GM12891 (cell line): ENCODE results near the gene NPPC.
"Not testable (repeated sequence)": the region's sequence is repeated elsewhere in the genome, so short reads cannot be mapped to it uniquely, and the experiment has no call there.

Source experiments
- DNase-seq: peaks from one replicate; pipeline ENCODE4 v3.0.0; 2011; ENCODE audit warnings: low spot score; ENCODE audit not compliant: insufficient read length
- FAIRE-seq: peaks from 2 replicates; lab custom pipeline; 2011; peaks lifted over from hg19 to GRCh38; lab: Jason Lieb, UNC
- PAX5 ChIP-seq: IDR thresholded peaks from 2 replicates; pipeline ENCODE4 v1.6.1; 2011; ENCODE audit warnings: low read length, moderate library complexity, mild to moderate bottlenecking; ENCODE audit not compliant: insufficient read depth, severe bottlenecking
- POLR2A ChIP-seq: IDR thresholded peaks from 2 replicates; pipeline ENCODE4 v1.6.1; 2011; ENCODE audit warnings: low read depth, low read length, control low read depth
- POLR2AphosphoS5 ChIP-seq: IDR thresholded peaks from 2 replicates; pipeline ENCODE4 v1.6.1; 2011; ENCODE audit warnings: low read depth, low read length, control low read depth
- POU2F2 ChIP-seq: IDR thresholded peaks from 2 replicates; pipeline ENCODE4 v1.6.1; 2011; ENCODE audit warnings: low read depth, mild to moderate bottlenecking, control low read depth, low read length, moderate library complexity
- SPI1 ChIP-seq: IDR thresholded peaks from 2 replicates; pipeline ENCODE4 v1.6.1; 2011; ENCODE audit warnings: low read depth, low read length, control low read depth
- TAF1 ChIP-seq: IDR thresholded peaks from 2 replicates; pipeline ENCODE4 v1.6.1; 2011; ENCODE audit warnings: low read depth, low read length, control low read depth

Gene NPPC

DNA sequence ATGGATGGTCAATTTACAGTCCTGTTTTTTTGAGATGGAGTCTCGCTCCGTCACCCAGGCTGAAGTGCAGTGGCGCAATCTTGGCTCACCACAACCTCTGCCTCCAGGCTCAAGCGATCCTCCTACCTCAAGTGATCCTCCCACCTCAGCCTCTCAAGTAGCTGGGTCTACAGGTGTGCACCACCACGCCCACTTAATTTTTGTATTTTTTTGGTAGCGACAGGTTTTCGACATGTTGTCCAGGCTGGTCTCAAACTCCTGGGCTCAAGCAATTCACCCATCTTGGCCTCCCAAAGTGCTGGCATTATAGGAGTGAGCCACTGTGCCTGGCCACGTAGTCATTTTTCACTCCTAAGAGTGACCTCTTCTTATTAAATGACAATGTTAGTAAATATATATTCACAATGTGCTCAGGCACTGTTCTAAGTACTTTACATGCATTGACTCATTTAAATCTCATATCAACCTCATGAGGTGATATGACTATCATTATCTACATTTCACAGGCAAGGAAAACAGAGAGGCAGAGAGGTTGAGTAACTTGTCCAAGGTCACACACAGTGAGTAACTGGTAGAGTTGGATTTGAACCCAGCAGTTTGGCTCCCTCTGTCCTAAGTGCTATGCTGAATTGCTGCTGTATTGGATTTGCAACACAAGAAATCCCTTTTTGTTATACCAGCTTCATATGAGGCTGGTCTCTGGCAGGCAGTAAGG lies 29.7 kb upstream of the NPPC start:
- TF ChIP-seq POU2F2 (no peak), PAX5 (no peak)
- no peak for DNase-seq
- no peak for FAIRE-seq

DNA sequence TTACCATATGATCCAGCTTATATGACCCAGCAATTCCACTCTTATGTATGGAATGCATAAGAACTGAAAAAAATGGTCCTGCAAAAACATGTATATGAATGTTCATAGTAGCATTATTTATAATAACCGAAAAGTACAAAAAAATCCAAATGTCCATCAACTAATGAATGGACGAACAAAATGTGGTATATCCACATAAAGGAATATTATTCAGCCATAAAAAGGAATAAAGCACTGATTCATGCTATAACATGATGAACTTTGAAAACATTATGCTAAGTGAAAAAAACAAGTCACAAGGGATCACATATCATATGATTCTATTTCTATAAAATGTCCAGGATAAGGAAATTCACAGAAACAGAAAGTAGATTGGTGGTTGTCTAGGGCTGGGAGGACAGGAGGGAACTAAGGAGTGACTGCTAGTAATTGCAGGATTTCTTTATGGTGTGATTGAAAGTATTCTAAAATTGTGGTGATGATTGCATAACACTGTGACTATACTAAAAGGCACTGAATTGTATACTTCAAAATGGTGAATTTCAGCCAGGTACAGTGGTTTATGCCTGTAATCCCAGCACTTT lies 25.3 kb upstream of the NPPC start:
- FAIRE-seq (no peak), DNase-seq (no peak)
- TF ChIP-seq SPI1 (no peak), POLR2AphosphoS5 (no peak), POU2F2 (no peak), PAX5 (no peak), TAF1 (no peak), POLR2A (no peak)

GRCh38 chr2:231947694-231948093 lies 21.5 kb upstream of the NPPC start:
- TF ChIP-seq PAX5 = no peak
- TF ChIP-seq POLR2AphosphoS5 = no peak
- TF ChIP-seq SPI1 = no peak
- TF ChIP-seq POLR2A = no peak
- no peak for TF ChIP-seq POU2F2
- no peak for TF ChIP-seq TAF1
- DNase-seq = no peak
- no peak for FAIRE-seq

DNA sequence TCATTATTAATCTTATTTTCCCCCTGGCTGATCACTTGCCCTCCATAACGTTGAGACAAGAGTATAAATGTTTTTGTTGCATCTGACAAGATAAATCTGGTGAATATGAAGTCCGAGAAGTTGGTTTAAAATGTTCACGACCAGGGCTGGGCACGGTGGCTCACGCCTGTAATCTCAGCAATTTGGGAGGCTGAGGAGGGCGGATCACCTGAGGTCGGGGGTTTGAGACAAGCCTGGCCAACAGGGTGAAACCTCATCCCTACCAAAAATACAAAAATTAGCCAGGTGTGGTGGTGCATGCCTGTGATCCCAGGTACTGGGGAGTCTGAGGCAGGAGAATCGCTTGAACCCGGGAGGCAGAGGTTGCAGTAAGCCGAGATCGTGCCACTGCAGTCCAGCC lies 20.9 kb upstream of the NPPC start:
- DNase-seq = not testable (repeated sequence)

DNA sequence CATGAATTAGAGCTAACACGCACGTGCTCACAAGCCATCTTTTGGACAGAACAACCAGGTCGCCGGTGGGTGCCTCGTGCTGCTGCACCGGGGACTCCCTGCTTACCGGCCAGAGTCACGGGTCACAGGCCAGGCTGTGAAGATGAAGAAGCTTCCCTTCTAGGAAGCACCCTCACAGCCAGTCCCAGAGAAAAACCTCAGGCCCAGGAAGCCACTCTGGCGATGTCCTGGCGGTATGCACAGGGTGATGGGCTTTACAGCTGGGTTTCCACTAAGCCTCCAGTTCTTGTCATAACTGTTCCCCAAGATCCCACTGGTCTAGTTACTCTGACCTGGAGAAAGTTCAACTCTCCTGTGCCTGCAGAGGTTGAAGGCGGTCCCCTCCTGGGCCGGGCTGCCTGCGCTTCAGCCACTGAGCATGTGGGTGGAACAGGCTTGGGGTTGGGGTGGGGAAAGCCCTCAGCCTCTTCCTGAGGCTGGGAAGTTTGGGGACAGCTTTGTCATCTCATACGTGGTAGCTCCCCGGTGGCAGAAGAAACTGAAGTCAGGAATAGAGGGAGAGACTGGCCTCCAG lies 20.1 kb upstream of the NPPC start:
- TF ChIP-seq POLR2AphosphoS5 = no peak
- TF ChIP-seq POLR2A = no peak
- no peak for TF ChIP-seq POU2F2
- TF ChIP-seq SPI1 = no peak
- no peak for TF ChIP-seq TAF1
- TF ChIP-seq PAX5 = no peak
- DNase-seq (no peak), FAIRE-seq (no peak)

More for the DNA sequence above, 20.9 kb upstream of the NPPC start:
- not testable (repeated sequence) for FAIRE-seq

DNA sequence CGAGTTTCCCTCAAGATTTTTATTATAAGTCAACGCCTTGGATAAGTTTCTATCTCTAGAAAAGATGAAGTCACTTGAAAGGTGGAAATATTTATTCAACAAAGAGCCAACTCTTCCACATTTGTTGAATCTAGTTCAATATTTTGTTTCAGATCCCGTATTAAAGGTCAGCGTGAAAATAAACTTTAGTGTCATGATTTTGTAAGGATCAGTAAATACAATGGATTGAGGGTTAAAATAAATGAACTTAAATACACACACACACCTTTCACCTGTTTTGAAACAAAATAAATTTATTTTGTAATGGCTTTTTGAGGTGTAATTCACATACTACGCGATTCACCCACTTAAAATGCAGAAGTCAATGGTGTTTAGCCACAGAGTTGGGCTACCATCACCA lies 16.0 kb upstream of the NPPC start:
- FAIRE-seq (no peak), DNase-seq (no peak)
- TF ChIP-seq TAF1 (no peak), POLR2AphosphoS5 (no peak), SPI1 (no peak)

GRCh38 chr2:231941673-231942072 lies 15.5 kb upstream of the NPPC start:
- no peak for FAIRE-seq
- no peak for TF ChIP-seq SPI1
- TF ChIP-seq POLR2A = no peak
- TF ChIP-seq POLR2AphosphoS5 = no peak
- no peak for TF ChIP-seq TAF1
- DNase-seq = no peak

- no peak for FAIRE-seq
Measured at GRCh38 chr2:231940795-231941194, 14.6 kb upstream of the NPPC start.

DNA sequence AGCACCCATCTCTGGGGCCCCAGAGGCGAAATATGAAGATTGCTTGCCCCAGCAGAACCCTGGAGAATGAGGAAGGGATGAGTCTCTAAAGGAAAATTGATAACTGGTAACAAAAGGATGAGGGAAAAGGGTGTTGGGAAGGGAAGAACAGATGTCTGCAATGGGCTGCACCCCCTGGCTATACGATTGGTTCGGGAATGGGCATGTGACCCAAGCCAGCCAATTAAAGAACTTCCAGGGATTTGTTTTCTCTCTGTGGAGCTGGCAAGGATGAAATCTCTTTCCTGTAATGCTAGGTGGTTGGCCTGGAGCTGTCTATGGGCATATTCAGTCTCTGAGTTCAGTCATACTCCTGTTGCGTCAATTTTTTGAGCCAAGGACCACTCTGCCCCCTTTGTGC lies 12.8 kb upstream of the NPPC start:
- no peak for TF ChIP-seq POU2F2
- TF ChIP-seq POLR2AphosphoS5 = no peak
- no peak for TF ChIP-seq POLR2A
- TF ChIP-seq TAF1 = no peak
- TF ChIP-seq SPI1 = no peak
- TF ChIP-seq PAX5 = no peak
- FAIRE-seq (no peak), DNase-seq (no peak)

More at GRCh38 chr2:231940795-231941194, 14.6 kb upstream of the NPPC start:
- TF ChIP-seq POU2F2 = no peak
- DNase-seq = no peak

- DNase-seq (no peak), FAIRE-seq (no peak)
- no peak for TF ChIP-seq TAF1
- no peak for TF ChIP-seq POLR2A
- TF ChIP-seq POU2F2 = no peak
- TF ChIP-seq POLR2AphosphoS5 = no peak
Measured at GRCh38 chr2:231937057-231937456, 10.9 kb upstream of the NPPC start.

DNA sequence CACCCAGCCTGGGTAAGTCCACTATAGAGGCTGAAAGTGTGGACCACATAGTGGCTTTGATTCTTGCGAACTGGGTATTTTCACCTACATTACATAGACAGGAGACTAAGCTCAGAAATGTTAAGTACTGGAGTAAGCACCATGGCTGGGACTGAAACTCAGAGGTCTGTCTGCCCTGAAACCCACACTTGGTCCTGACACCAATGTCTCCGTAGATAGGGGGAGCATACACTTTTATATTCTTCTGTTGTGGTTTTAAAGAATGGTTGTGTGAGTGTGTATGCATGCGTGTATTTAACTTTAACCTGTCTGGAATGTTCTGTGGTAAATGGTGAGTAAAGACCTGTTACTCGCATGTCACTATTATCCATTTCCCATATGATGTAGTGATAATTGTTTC lies 10.3 kb upstream of the NPPC start:
- no peak for FAIRE-seq
- DNase-seq = no peak
- TF ChIP-seq POU2F2 (no peak), TAF1 (no peak), POLR2AphosphoS5 (no peak), PAX5 (no peak), POLR2A (no peak), SPI1 (no peak)
